Thyroid gland (tissue), 4 donors: ENCODE data around the gene KCNQ1.

Experiments used
- POLR2A ChIP-seq, 2 donors: fragments of 450-650 bp; IDR thresholded peaks; one replicate each; pipeline ENCODE4 v1.6.1; 2017; ENCODE audit warnings: antibody characterized with exemption in 2 of 2, mild to moderate bottlenecking in 2 of 2, moderate library complexity in 1 of 2
- TF ChIP-seq, protein P1 (sequence below), 6 experiments: fragments of 200-600 bp in 3 of 6; fragments of 450-650 bp in 3 of 6; sonication (generic) in 3 of 6; IDR thresholded peaks; one replicate each; pipeline ENCODE4 v1.5.1; 2016 to 2019; ENCODE audit warnings: antibody characterized with exemption in 6 of 6, mild to moderate bottlenecking in 2 of 6, inconsistent platforms in 1 of 6, moderate library complexity in 1 of 6

DNA sequence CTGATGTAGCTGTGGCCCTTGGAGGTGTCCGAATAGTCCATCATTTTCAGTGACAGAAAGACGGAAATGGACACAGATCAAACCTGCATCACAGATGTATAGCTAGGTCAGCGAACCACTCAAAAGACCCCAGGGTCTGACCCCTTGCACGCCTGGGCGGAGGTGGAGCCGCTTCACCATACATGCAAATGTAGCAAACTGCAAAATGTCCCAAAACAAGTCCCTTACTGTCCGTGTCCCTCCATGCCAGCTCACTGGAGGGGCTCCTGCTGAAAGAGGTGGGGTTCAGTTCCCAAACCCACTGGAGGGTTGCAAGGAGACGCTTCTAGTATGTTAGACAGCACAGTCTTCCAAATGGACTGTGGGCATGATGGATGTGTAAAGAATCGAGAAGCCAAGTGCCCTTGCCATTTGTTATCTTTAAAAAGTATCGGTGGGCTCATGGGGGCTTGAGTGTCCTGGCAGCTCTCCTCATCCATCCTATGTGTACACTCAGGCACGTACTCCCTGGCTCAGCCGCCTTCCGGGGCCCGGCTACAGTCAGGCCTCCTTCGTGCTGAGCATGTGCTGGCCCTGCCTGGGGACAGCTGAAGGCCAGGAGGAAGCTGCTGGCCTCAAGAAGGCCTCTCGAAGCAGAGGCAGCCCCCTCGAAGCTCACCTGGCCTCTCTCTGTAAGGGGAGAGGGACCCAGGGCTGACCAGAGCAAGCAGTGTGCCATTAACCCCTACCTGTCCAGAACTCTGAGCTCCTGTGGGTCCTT lies 275.2 kb downstream of the KCNQ1 start:
- TF ChIP-seq, protein P1, sequence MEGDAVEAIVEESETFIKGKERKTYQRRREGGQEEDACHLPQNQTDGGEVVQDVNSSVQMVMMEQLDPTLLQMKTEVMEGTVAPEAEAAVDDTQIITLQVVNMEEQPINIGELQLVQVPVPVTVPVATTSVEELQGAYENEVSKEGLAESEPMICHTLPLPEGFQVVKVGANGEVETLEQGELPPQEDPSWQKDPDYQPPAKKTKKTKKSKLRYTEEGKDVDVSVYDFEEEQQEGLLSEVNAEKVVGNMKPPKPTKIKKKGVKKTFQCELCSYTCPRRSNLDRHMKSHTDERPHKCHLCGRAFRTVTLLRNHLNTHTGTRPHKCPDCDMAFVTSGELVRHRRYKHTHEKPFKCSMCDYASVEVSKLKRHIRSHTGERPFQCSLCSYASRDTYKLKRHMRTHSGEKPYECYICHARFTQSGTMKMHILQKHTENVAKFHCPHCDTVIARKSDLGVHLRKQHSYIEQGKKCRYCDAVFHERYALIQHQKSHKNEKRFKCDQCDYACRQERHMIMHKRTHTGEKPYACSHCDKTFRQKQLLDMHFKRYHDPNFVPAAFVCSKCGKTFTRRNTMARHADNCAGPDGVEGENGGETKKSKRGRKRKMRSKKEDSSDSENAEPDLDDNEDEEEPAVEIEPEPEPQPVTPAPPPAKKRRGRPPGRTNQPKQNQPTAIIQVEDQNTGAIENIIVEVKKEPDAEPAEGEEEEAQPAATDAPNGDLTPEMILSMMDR (IDR thresholded peaks at IDR 0.05): no peak
- no peak for TF ChIP-seq POLR2A (IDR thresholded peaks at IDR 0.05)
